Ascending aorta (tissue), 2 donors: ENCODE measurements around the gene EIF4E3. TPM values are rescaled to one million over a fixed set of nuclear protein-coding genes. Genes with fewer than 3 reads are reported as not detected.

ENCODE experiments used
- DNase-seq, 2 donors: peaks; one replicate each; pipeline ENCODE4 v3.0.0-alpha.2; 2019; ENCODE audit warnings: low spot score in 2 of 2
- H3K27ac ChIP-seq, 2 donors: fragments of 200-600 bp; sonication (generic); one replicate each; pipeline ENCODE4 v1.5.1; 2016 to 2017; ENCODE audit warnings: mild to moderate bottlenecking in 1 of 2
- H3K27me3 ChIP-seq: fragments of 200-600 bp; sonication (generic); one replicate; pipeline ENCODE4 v1.5.1; 2017
- H3K36me3 ChIP-seq, 2 donors: fragments of 200-600 bp; sonication (generic); one replicate each; pipeline ENCODE4 v1.5.1; 2016
- H3K4me1 ChIP-seq, 2 donors: fragments of 200-600 bp; sonication (generic); one replicate each; pipeline ENCODE4 v1.5.1; 2016 to 2017; ENCODE audit warnings: mild to moderate bottlenecking in 1 of 2
- H3K4me3 ChIP-seq, 2 donors: fragments of 200-600 bp; sonication (generic); one replicate each; pipeline ENCODE4 v1.5.1; 2016 to 2017; ENCODE audit warnings: mild to moderate bottlenecking in 1 of 2
- H3K9me3 ChIP-seq, 2 donors: fragments of 200-600 bp; sonication (generic); one replicate each; pipeline ENCODE4 v1.5.1; 2016
- CTCF ChIP-seq, 3 experiments: fragments of 200-600 bp in 2 of 3; fragments of 450-650 bp in 1 of 3; sonication (generic) in 2 of 3; IDR thresholded peaks; one replicate each; pipeline ENCODE4 v1.5.1; 2016 to 2019; ENCODE audit warnings: antibody characterized with exemption in 3 of 3, mild to moderate bottlenecking in 1 of 3, moderate library complexity in 1 of 3
- intact Hi-C: fragments of 100-400 bp; cut with DNase I; formaldehyde crosslinking; loops from one replicate; pipeline ENCODE4 v1.15.1; 2023
- total RNA-seq: library from RNA; depleted of rRNA; stranded (reverse); fragments of >200 nt; gene quantifications from one replicate; pipeline ENCODE4 v1.1.0, GENCODE V29; 2016

Gene EIF4E3
- total RNA-seq, 1 donor from 2014 or later, result 4.4 TPM

- DNase-seq, result no peak
- no peaks in the 10 kb centered on the region for H3K27me3 ChIP-seq
- intact Hi-C loops, result no loop called here
- no peak overlapping the region for H3K27ac ChIP-seq
- no peaks in the 10 kb centered on the region for H3K36me3 ChIP-seq
- TF ChIP-seq CTCF (IDR thresholded peaks at IDR 0.05), result no peak
- H3K4me3 ChIP-seq, result no peak overlapping the region
- H3K9me3 ChIP-seq, result no peaks in the 10 kb centered on the region
- H3K4me1 ChIP-seq, result no peaks in the 10 kb centered on the region
These were observed 34.2 kb upstream of the EIF4E3 start for GRCh38 chr3:71759401-71759800.

GRCh38 chr3:71758091-71758490, 32.9 kb upstream of the EIF4E3 start:
- no peak for TF ChIP-seq CTCF (IDR thresholded peaks at IDR 0.05)
- Histone ChIP-seq H3K4me3 (no peak overlapping the region), H3K27ac (no peak overlapping the region), H3K36me3 (no peaks in the 10 kb centered on the region), H3K4me1 (peaks cover 0 to 2% of the 10 kb centered on the region in 2 donors), H3K9me3 (no peaks in the 10 kb centered on the region), H3K27me3 (no peaks in the 10 kb centered on the region)
- intact Hi-C loops, result no loop called here
- no peak for DNase-seq

- H3K4me1 ChIP-seq, result peaks cover 0 to 2% of the 10 kb centered on the region in 2 donors
- no peaks in the 10 kb centered on the region for H3K9me3 ChIP-seq
- H3K36me3 ChIP-seq, result no peaks in the 10 kb centered on the region
- no peak for TF ChIP-seq CTCF (IDR thresholded peaks at IDR 0.05)
- intact Hi-C loops, result no loop called here
- no peak for DNase-seq
- peak overlapping the region; percentile 61 to 69 for H3K4me3 ChIP-seq
- H3K27ac ChIP-seq, result no peak overlapping the region
- no peaks in the 10 kb centered on the region for H3K27me3 ChIP-seq
These were observed 29.5 kb upstream of the EIF4E3 start for GRCh38 chr3:71754610-71755253.

- DNase-seq, result no peak
- Histone ChIP-seq H3K27me3 (no peaks in the 10 kb centered on the region), H3K27ac (no peak within 1 kb of the TSS), H3K9me3 (no peaks in the 10 kb centered on the region), H3K4me3 (peak within 1 kb of the TSS; percentile 61 to 69), H3K4me1 (peaks cover 0 to 2% of the 10 kb centered on the region in 2 donors), H3K36me3 (no peaks in the 10 kb centered on the region)
- no peak for TF ChIP-seq CTCF (IDR thresholded peaks at IDR 0.05)
- intact Hi-C loops, result no loop called here
These were observed 28.8 kb upstream of the EIF4E3 start, which contains the start of gene GPR27 for GRCh38 chr3:71753701-71754609. Gene GPR27, plus strand, starts transcription at chr3:71753855. Its CDS starts 195 bp downstream, at chr3:71754050.

- peak overlapping the region; percentile 61 to 69 for H3K4me3 ChIP-seq
- H3K36me3 ChIP-seq, result no peaks in the 10 kb centered on the region
- H3K27me3 ChIP-seq, result no peaks in the 10 kb centered on the region
- no peak overlapping the region for H3K27ac ChIP-seq
- DNase-seq, result no peak
- no peaks in the 10 kb centered on the region for H3K9me3 ChIP-seq
- intact Hi-C loops, result no loop called here
- peaks cover 0 to 2% of the 10 kb centered on the region in 2 donors for H3K4me1 ChIP-seq
- no peak for TF ChIP-seq CTCF (IDR thresholded peaks at IDR 0.05)
These were observed 27.9 kb upstream of the EIF4E3 start for GRCh38 chr3:71752831-71753700.
